Psoas muscle (tissue), 8 donors: Measurements from ENCODE around the gene METTL9. TPM values are rescaled to one million over a fixed set of nuclear protein-coding genes. Genes with fewer than 3 reads are reported as not detected.
"Not testable (repeated sequence)": the region's sequence is repeated elsewhere in the genome, so short reads cannot be mapped to it uniquely, and the experiment has no call there.

ENCODE experiments used
- ATAC-seq, 4 donors: fragments of 200-7000 bp; cut with Tn5 transposase; one replicate each; pipeline ENCODE4 v1.9.1; 2020; ENCODE audit warnings: moderate library complexity in 3 of 4, mild to moderate bottlenecking in 2 of 4
- DNase-seq, 2 donors: peaks; one replicate each; pipeline ENCODE4 v3.0.0-alpha.2; 2020
- H3K27ac ChIP-seq: fragments of 200-600 bp; one replicate; pipeline ENCODE4 v1.8.0; 2022
- H3K27me3 ChIP-seq, 3 donors: fragments of 200-600 bp in 1 of 3; one replicate each; pipeline versions ENCODE4 v1.6.1 to v1.8.0; 2013 to 2022; ENCODE audit warnings: low read length in 2 of 3, mild to moderate bottlenecking in 2 of 3, moderate library complexity in 1 of 3; ENCODE audit not compliant: insufficient read depth in 3 of 3
- H3K36me3 ChIP-seq, 2 donors: fragments of 200-600 bp in 1 of 2; one replicate each; pipeline versions ENCODE4 v1.6.1 to v1.8.0; 2013 to 2022; ENCODE audit warnings: low read depth in 1 of 2, mild to moderate bottlenecking in 1 of 2, moderate library complexity in 1 of 2; ENCODE audit not compliant: insufficient read depth in 1 of 2
- H3K4me1 ChIP-seq: fragments of 200-600 bp; one replicate; pipeline ENCODE4 v1.8.0; 2022
- H3K4me3 ChIP-seq: fragments of 200-600 bp; one replicate; pipeline ENCODE4 v1.8.0; 2022; ENCODE audit warnings: mild to moderate bottlenecking
- H3K9me3 ChIP-seq: fragments of 200-600 bp; one replicate; pipeline ENCODE4 v1.8.0; 2022
- CTCF ChIP-seq: fragments of 200-600 bp; IDR thresholded peaks from one replicate; pipeline ENCODE4 v1.8.0; 2022; ENCODE audit warnings: antibody characterized with exemption
- WGBS, 3 donors: extraction: QIAGEN DNeasy Blood & Tissue Kit; methylation state at CpG; one replicate each; pipeline versions ENCODE4 v1.1.6 to v1.1.7; 2013; 5-methylcytosine and 5-hydroxymethylcytosine counted together
- intact Hi-C, 2 donors: fragments of 100-400 bp; cut with DNase I; formaldehyde crosslinking; loops; one replicate each; pipeline versions ENCODE4 v1.11.0 to v1.14.2; 2022
- polyA plus RNA-seq, 3 donors: library from polyadenylated mRNA; stranded (reverse); fragments of 200-250 nt; gene quantifications; one replicate each; pipeline ENCODE4 v1.2.3, GENCODE V29; 2013
- total RNA-seq, 4 donors: library from RNA; stranded (reverse); fragmentation: NEBNext Ultra II Directional in 2 of 4; extraction: Animal tissue kit (Norgen Biotek cat#: 25700) in 2 of 4; gene quantifications; one replicate each; pipeline versions ENCODE4 v1.2.1 to v1.2.4, GENCODE V29; 2021 to 2023
- donor health status: healthy with polysubstance abuse.
- donor health status: DM: no; HTN: no; CAD: no; lungs with moderate emphysema.
- donor health status: Bipolar disorder and iron deficiency.
- donor health status: healthy.
- donor health status: DM: yes; HTN: yes; CAD: no.
- donor health status: DM: no; HTN: no; CAD: no.
- donor health status: DM: no; HTN: no; CAD: no.
- donor health status: DM: yes; HTN: yes; CAD: no.

Gene METTL9
- total and polyA plus RNA-seq, 7 donors, result 54.4 to 134 (median 71.8) TPM

- WGBS, 3 donors, result 33 to 38% (median 34%) methylated on average over 3 of the region's 3 CpGs
- intact Hi-C loops, result no loop called here
- peaks cover 0 to 39% (median 4%) of the 10 kb centered on the region in 3 donors for H3K27me3 ChIP-seq
- ATAC-seq, result no peak
- no peak overlapping the region for H3K27ac ChIP-seq
- TF ChIP-seq CTCF, result no peak
- H3K9me3 ChIP-seq, result no peaks in the 10 kb centered on the region
- no peaks in the 10 kb centered on the region for H3K4me1 ChIP-seq
- no peak for DNase-seq
- no peak overlapping the region for H3K4me3 ChIP-seq
- H3K36me3 ChIP-seq, result no peaks in the 10 kb centered on the region
Measured at GRCh38 chr16:21666772-21667171, 67.4 kb downstream of the METTL9 start.

- intact Hi-C loops, result no loop called here
Measured at GRCh38 chr16:21667575-21667974, 68.2 kb downstream of the METTL9 start.

GRCh38 chr16:21673469-21673868 lies 74.1 kb downstream of the METTL9 start:
- no peak overlapping the region for H3K4me3 ChIP-seq
- ATAC-seq (no peak), DNase-seq (no peak)
- TF ChIP-seq CTCF, result no peak
- no peaks in the 10 kb centered on the region for H3K36me3 ChIP-seq
- intact Hi-C loops, result no loop called here
- peaks cover 0 to 9% (median 3%) of the 10 kb centered on the region in 3 donors for H3K27me3 ChIP-seq
- H3K4me1 ChIP-seq, result no peaks in the 10 kb centered on the region
- 63 to 94% (median 90%) methylated on average over 3 of the region's 3 CpGs for WGBS, 3 donors
- no peaks in the 10 kb centered on the region for H3K9me3 ChIP-seq
- no peak overlapping the region for H3K27ac ChIP-seq

More at GRCh38 chr16:21667575-21667974, 68.2 kb downstream of the METTL9 start:
- Histone ChIP-seq H3K9me3 (no peaks in the 10 kb centered on the region), H3K4me1 (no peaks in the 10 kb centered on the region), H3K27ac (no peak overlapping the region), H3K36me3 (no peaks in the 10 kb centered on the region), H3K27me3 (peaks cover 0 to 39% (median 4%) of the 10 kb centered on the region in 3 donors), H3K4me3 (no peak overlapping the region)
- DNase-seq (no peak), ATAC-seq (no peak)
- TF ChIP-seq CTCF, result no peak
- 72 to 78% (median 76%) methylated on average over 3 of the region's 3 CpGs for WGBS, 3 donors

- H3K27me3 ChIP-seq, H3K36me3 ChIP-seq, H3K4me3 ChIP-seq, H3K4me1 ChIP-seq, DNase-seq, intact Hi-C loops, ATAC-seq, H3K27ac ChIP-seq, H3K9me3 ChIP-seq: not testable (repeated sequence)
- 85 to 93% (median 89%) methylated on average over 4 of the region's 4 CpGs for WGBS, 3 donors
Measured at GRCh38 chr16:21674456-21674855, 75.1 kb downstream of the METTL9 start.

GRCh38 chr16:21680714-21681113 lies 81.3 kb downstream of the METTL9 start:
- H3K27ac ChIP-seq, DNase-seq, H3K4me3 ChIP-seq, H3K27me3 ChIP-seq, H3K9me3 ChIP-seq, H3K4me1 ChIP-seq, intact Hi-C loops, H3K36me3 ChIP-seq, ATAC-seq: not testable (repeated sequence)
- WGBS, 3 donors, result 83 to 85% (median 84%) methylated on average over 5 of the region's 5 CpGs

GRCh38 chr16:21683184-21683583 lies 83.8 kb downstream of the METTL9 start:
- intact Hi-C loops, result no loop called here
- no peaks in the 10 kb centered on the region for H3K36me3 ChIP-seq
- WGBS, 3 donors, result 65 to 71% (median 68%) methylated on average over 3 of the region's 3 CpGs
- H3K27ac ChIP-seq, result no peak overlapping the region
- no peak overlapping the region for H3K4me3 ChIP-seq
- H3K4me1 ChIP-seq, result no peaks in the 10 kb centered on the region
- H3K9me3 ChIP-seq, result no peaks in the 10 kb centered on the region
- no peak for TF ChIP-seq CTCF
- H3K27me3 ChIP-seq, result peaks cover 0 to 5% (median 0%) of the 10 kb centered on the region in 3 donors
- DNase-seq (no peak), ATAC-seq (no peak)
